ENCODE data around the gene BIRC6.
"Not testable (repeated sequence)": the region's sequence is repeated elsewhere in the genome, so short reads cannot be mapped to it uniquely, and the experiment has no call there.

Gene BIRC6

GRCh38 chr2:32572737-32573136 is 215.9 kb downstream of the BIRC6 start:
- no peak overlapping the region for H3K27ac ChIP-seq

DNA sequence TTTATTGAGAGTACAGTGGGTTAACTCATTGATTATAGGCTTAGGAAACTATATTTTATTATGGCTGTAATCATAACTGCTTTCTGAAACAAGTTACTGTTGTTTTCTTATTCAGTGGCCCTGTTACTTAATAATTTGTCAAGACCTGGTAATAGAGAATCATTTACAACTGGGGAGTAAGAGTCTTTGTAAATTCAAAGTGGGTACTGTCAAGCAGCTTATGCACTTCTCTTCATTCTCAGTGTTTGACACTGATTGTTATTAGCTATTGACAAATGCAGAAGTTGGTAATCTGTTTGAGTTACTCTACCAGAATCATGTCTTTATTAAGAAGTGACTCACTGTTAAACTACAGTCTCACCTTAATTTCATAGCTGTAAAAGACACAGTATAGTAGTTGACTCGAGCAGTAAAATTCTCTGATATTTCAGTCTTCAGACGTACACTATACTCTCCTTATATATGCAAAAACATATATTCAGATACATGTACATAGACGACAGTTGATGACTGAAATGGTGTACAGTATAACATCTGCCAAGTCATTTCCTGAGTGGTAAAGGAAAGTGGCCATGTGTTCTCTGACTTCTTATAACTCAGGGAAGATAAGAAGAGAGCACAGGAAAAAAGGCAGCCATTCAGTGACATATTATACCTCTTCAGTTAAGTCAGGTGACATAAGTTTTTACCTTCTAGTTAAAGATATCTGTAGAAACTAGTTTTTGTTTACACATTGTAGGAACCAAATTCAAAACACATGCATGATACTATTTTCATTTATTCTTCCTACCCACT is 235.0 kb downstream of the BIRC6 start:
- Histone ChIP-seq H3K4me3 (no peak overlapping the region), H3K27ac (peak overlapping the region in 1 of 21 experiments; percentile 18)

More at GRCh38 chr2:32572737-32573136, 215.9 kb downstream of the BIRC6 start:
- no peak overlapping the region for H3K4me3 ChIP-seq

GRCh38 chr2:32594573-32594972 is 237.8 kb downstream of the BIRC6 start:
- Histone ChIP-seq H3K4me3 (no peak overlapping the region), H3K27ac (no peak overlapping the region)

- Histone ChIP-seq H3K4me3 (no peak overlapping the region), H3K27ac (no peak overlapping the region)
Measured at GRCh38 chr2:32611366-32611765, 254.5 kb downstream of the BIRC6 start.

GRCh38 chr2:32611771-32612170 is 254.9 kb downstream of the BIRC6 start:
- no peak overlapping the region for H3K27ac ChIP-seq

DNA sequence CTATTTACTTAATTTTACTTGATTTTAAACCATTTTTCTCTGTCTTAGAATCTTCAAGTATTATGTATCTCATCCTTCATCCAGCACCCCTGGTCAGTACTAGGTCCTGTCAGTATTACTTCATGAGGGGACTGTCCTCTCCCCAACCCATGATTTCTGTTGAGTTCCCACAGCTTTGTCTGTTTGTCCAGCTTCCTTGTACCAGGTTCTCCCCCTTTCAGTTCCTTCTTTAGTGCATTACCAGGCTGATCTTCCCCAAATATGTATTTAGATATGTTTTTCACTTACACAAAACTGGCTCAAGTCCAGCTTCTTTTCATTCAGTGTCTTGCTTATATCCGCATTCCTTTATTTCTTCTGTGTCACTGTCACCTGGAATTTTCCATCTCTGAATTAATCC is 257.3 kb downstream of the BIRC6 start:
- H3K4me3 ChIP-seq: no peak overlapping the region
- H3K27ac ChIP-seq: no peak overlapping the region

More at GRCh38 chr2:32611771-32612170, 254.9 kb downstream of the BIRC6 start:
- H3K4me3 ChIP-seq: no peak overlapping the region

- no peak overlapping the region for H3K27ac ChIP-seq
- no peak overlapping the region for H3K4me3 ChIP-seq
Measured at GRCh38 chr2:32617599-32618189, 260.9 kb downstream of the BIRC6 start.

- H3K4me3 ChIP-seq: no peak overlapping the region
- H3K27ac ChIP-seq: peak overlapping the region in 3 of 21 experiments; percentile 6 to 18 (median 9)
Measured at GRCh38 chr2:32622570-32623310, 265.9 kb downstream of the BIRC6 start.

GRCh38 chr2:32623311-32623706 is 266.5 kb downstream of the BIRC6 start:
- peak overlapping the region in 1 of 21 experiments; percentile 18 for H3K27ac ChIP-seq

GRCh38 chr2:32624812-32625211 is 268.0 kb downstream of the BIRC6 start:
- H3K27ac ChIP-seq: no peak overlapping the region

More at GRCh38 chr2:32623311-32623706, 266.5 kb downstream of the BIRC6 start:
- no peak overlapping the region for H3K4me3 ChIP-seq

GRCh38 chr2:32626639-32627221 is 269.9 kb downstream of the BIRC6 start:
- Histone ChIP-seq H3K4me3 (peak overlapping the region in 2 of 7 experiments; percentile 67 to 97), H3K27ac (peak overlapping the region in 1 of 21 experiments; percentile 55)

More at GRCh38 chr2:32624812-32625211, 268.0 kb downstream of the BIRC6 start:
- H3K4me3 ChIP-seq: no peak overlapping the region

DNA sequence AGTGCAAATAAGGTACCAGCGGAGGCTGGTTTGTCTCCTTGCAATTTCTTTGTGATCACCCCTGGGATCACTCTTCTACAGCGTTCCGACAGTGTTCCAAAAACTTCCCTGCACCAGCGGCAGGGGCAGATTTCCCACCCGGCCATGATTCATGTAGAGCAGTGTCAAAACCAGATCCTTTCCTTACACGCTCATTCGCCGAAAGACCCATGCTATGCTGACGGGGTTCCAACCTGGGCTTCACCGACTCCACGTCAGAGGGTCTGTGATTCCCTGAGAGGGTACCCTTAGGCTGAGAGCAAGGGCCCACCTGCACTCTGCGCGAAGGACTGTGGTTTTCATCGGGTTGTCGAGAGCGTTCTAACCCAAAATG is 270.6 kb downstream of the BIRC6 start:
- peak overlapping the region in 16 of 21 experiments; percentile 14 to 80 (median 50) for H3K27ac ChIP-seq
- peak overlapping the region; percentile 67 to 97 (median 80) for H3K4me3 ChIP-seq

GRCh38 chr2:32627814-32628579 is 271.2 kb downstream of the BIRC6 start, which contains the start of gene TTC27:
Gene TTC27, plus strand, starts transcription at chr2:32628050. Its CDS starts 243 bp downstream, at chr2:32628293.
- peak within 1 kb of the TSS in 20 of 21 experiments; percentile 23 to 88 (median 68) for H3K27ac ChIP-seq
- peak within 1 kb of the TSS; percentile 67 to 97 (median 80) for H3K4me3 ChIP-seq

DNA sequence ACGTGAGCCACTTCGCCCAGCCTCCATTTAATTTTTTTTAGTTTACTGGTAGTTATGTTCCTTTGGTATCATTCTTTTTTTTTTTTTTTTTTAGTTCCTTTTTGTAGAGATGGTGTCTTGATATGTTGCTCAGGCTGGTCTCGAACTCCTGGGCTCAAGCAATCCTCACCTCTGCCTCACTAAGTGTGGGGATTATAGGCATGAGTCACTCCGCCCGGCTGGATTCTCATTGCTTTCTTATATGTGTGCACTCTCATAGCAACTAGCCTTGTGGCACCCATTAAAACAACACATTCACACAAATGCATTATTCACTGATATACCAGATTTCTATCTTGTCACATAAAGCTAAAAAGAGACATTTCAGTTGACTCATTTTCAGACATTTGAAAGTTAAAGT is 275.3 kb downstream of the BIRC6 start:
- H3K27ac ChIP-seq: no peak overlapping the region
- H3K4me3 ChIP-seq: no peak overlapping the region

- H3K4me3 ChIP-seq: no peak overlapping the region
- no peak overlapping the region for H3K27ac ChIP-seq
Measured at GRCh38 chr2:32633040-32633439, 276.2 kb downstream of the BIRC6 start.

DNA sequence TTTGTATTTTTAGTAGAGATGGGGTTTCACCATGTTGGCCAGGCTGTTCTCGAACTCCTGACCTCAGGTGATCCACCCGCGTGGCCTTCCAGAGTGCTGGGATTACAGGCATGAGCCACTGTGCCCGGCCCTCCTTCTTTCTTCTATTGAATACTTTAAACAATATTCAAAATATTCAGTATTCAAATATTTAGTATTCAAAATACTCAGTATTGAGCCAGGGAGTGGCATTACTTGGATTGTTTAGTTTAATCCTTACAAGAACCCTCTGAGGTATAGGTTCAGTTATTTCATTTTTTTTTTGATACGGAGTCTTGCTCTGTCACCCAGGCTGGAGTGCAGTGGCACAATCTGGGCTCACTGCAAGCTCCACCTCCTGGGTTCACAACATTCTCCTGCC is 281.7 kb downstream of the BIRC6 start:
- H3K4me3 ChIP-seq, H3K27ac ChIP-seq: not testable (repeated sequence)

DNA sequence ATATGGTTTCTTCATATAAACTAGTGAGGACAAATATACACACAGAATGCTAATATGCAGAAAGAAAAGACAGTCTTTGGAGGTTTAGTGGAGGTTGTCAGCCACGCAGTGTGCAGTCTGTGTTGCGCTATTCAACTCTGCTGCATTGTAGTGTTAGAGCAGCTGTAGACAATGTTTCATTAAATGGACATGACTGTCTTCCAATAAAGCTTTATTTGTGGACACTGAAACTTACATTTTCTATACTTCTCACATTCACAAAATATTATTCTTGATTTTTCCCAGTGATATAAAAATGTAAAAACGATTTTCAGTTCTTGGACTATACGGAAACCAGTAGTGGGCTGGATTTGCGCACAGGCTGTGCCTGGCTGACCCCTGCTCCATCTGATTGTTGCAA is 284.4 kb downstream of the BIRC6 start:
- H3K4me3 ChIP-seq: no peak overlapping the region
- no peak overlapping the region for H3K27ac ChIP-seq

GRCh38 chr2:32647180-32647651 is 290.4 kb downstream of the BIRC6 start:
- no peak overlapping the region for H3K4me3 ChIP-seq
- no peak overlapping the region for H3K27ac ChIP-seq

All from skin epidermis (tissue), 12 donors.